Endothelial cell of umbilical vein (primary cell): Measurements from ENCODE around the gene RELL1. TPM values are rescaled to one million over a fixed set of nuclear protein-coding genes. Genes with fewer than 3 reads are reported as not detected.

Experiments used
- BruUV-seq: library from RNA; stranded (reverse); fragments of 400-500 nt; replicated peaks from 2 replicates; lab custom pipeline; 2021; lab: Mats Ljungman, UMichigan
- CTCF ChIA-PET: fragments of 300-600, 350-600 bp; sonication (Branson Sonifier 250); formaldehyde crosslinking; loops from one replicate; lab custom pipeline; 2021; ENCODE audit warnings: antibody characterized with exemption, inconsistent platforms; lab: Charles Lee
- POLR2A ChIA-PET: fragments of 300-600, 350-600 bp; sonication (Branson Sonifier 250); formaldehyde crosslinking; loops from one replicate; lab custom pipeline; 2021; ENCODE audit warnings: antibody characterized with exemption, inconsistent platforms; lab: Charles Lee
- DNase-seq: peaks from one replicate; pipeline ENCODE4 v3.0.0-alpha.2; 2011; ENCODE audit warnings: low read depth, low spot score
- FAIRE-seq: peaks from 2 replicates; lab custom pipeline; 2011; peaks lifted over from hg19 to GRCh38; lab: Jason Lieb, UNC
- H2AFZ ChIP-seq: 2 replicates; pipeline ENCODE4 v1.6.0; 2012; ENCODE audit warnings: low read depth, low read length, control low read depth, inconsistent platforms
- H3K27ac ChIP-seq: 2 replicates; pipeline ENCODE4 v1.5.1; 2011; ENCODE audit warnings: low read depth, mild to moderate bottlenecking, control low read depth, low read length, moderate library complexity; ENCODE audit not compliant: insufficient read depth
- H3K27me3 ChIP-seq, 2 experiments: 2 replicates each; pipeline versions ENCODE4 v1.6.0 to v1.6.1; 2011; ENCODE audit warnings: low read length in 2 of 2, mixed read lengths in 1 of 2; ENCODE audit not compliant: control insufficient read depth in 2 of 2, insufficient read depth in 2 of 2
- H3K36me3 ChIP-seq, 2 experiments: 2 replicates in 1 of 2; 3 replicates in 1 of 2; pipeline ENCODE4 v1.5.1; 2011; ENCODE audit warnings: low read length in 2 of 2, mild to moderate bottlenecking in 1 of 2, moderate library complexity in 1 of 2; ENCODE audit not compliant: control insufficient read depth in 2 of 2, insufficient read depth in 2 of 2; ENCODE audit errors: extremely low read depth in 1 of 2
- H3K4me1 ChIP-seq: 3 replicates; pipeline ENCODE4 v1.5.1; 2011; ENCODE audit warnings: mild to moderate bottlenecking, low read length; ENCODE audit not compliant: control insufficient read depth, insufficient read depth; ENCODE audit errors: extremely low read depth
- H3K4me2 ChIP-seq: 2 replicates; pipeline ENCODE4 v1.6.1; 2011; ENCODE audit warnings: low read length, control low read depth, mixed read lengths; ENCODE audit not compliant: insufficient read depth
- H3K4me3 ChIP-seq, 3 experiments: fragments of 200-600 bp in 1 of 3; sonication (generic), shearing (Covaris generic) in 1 of 3; replicated peaks in 1 of 3; 2 replicates each; pipeline ENCODE4 v1.5.1; 2011 to 2016; ENCODE audit warnings: control low read depth in 3 of 3, low read length in 3 of 3, mild to moderate bottlenecking in 2 of 3, inconsistent platforms in 1 of 3, low read depth in 1 of 3, moderate library complexity in 1 of 3; ENCODE audit not compliant: insufficient read depth in 1 of 3
- H3K79me2 ChIP-seq: 2 replicates; pipeline ENCODE4 v1.6.0; 2012; ENCODE audit warnings: low read length, inconsistent platforms; ENCODE audit not compliant: control insufficient read depth, insufficient read depth
- H3K9ac ChIP-seq: replicated peaks from 2 replicates; pipeline ENCODE3; 2011; ENCODE audit warnings: low read length, control low read depth; ENCODE audit not compliant: insufficient read depth; ENCODE audit errors: extremely low read depth
- H3K9me1 ChIP-seq: replicated peaks from 3 replicates; pipeline ENCODE4 v1.6.0; 2011; ENCODE audit warnings: mild to moderate bottlenecking, low read length; ENCODE audit not compliant: control insufficient read depth, insufficient read depth; ENCODE audit errors: extremely low read depth
- H3K9me3 ChIP-seq: replicated peaks from 2 replicates; pipeline ENCODE4 v1.5.1; 2012; ENCODE audit warnings: low read length, inconsistent platforms; ENCODE audit not compliant: control insufficient read depth, insufficient read depth
- H4K20me1 ChIP-seq: replicated peaks from 2 replicates; pipeline ENCODE3; 2011; ENCODE audit warnings: mild to moderate bottlenecking, low read length; ENCODE audit not compliant: control insufficient read depth, insufficient read depth; ENCODE audit errors: extremely low read depth
- CTCF ChIP-seq, 2 donors: IDR thresholded peaks; 1 replicate in 1 of 2; 2 replicates in 1 of 2; pipeline ENCODE4 v1.5.1; 2011; ENCODE audit warnings: low read length in 2 of 2, mild to moderate bottlenecking in 2 of 2, moderate library complexity in 2 of 2, control low read depth in 1 of 2, inconsistent platforms in 1 of 2, low read depth in 1 of 2; ENCODE audit not compliant: insufficient read depth in 1 of 2; ENCODE audit errors: extremely low read depth in 1 of 2
- EZH2 ChIP-seq: IDR thresholded peaks from 2 replicates; pipeline ENCODE4 v1.6.1; 2012; ENCODE audit warnings: borderline replicate concordance, low read depth, mild to moderate bottlenecking, moderate library complexity, low read length, inconsistent platforms; ENCODE audit not compliant: severe bottlenecking
- FOS ChIP-seq: IDR thresholded peaks from 2 replicates; pipeline ENCODE4 v1.6.1; 2011; ENCODE audit warnings: mild to moderate bottlenecking, low read length, moderate library complexity, borderline replicate concordance; ENCODE audit not compliant: insufficient read depth
- GATA2 ChIP-seq: IDR thresholded peaks from 2 replicates; pipeline ENCODE4 v1.7.0; 2011; ENCODE audit warnings: low read depth, mild to moderate bottlenecking, moderate library complexity, mixed read lengths, low read length; ENCODE audit not compliant: insufficient read length, insufficient read depth
- JUN ChIP-seq: IDR thresholded peaks from 2 replicates; pipeline ENCODE4 v1.6.1; 2011; ENCODE audit warnings: borderline replicate concordance, low read depth; ENCODE audit not compliant: insufficient read length, insufficient read depth
- MAX ChIP-seq: IDR thresholded peaks from 2 replicates; pipeline ENCODE4 v1.6.1; 2011; ENCODE audit not compliant: insufficient read depth, insufficient read length
- MYC ChIP-seq: IDR thresholded peaks from one replicate; pipeline ENCODE4 v1.6.1; 2011; ENCODE audit warnings: mild to moderate bottlenecking, low read depth, low read length
- POLR2A ChIP-seq: IDR thresholded peaks from 2 replicates; pipeline ENCODE4 v1.6.1; 2012; ENCODE audit warnings: low read depth, mild to moderate bottlenecking, control low read depth, low read length
- POLR2AphosphoS5 ChIP-seq: IDR thresholded peaks from 2 replicates; pipeline ENCODE4 v1.6.1; 2012; ENCODE audit warnings: low read depth, mild to moderate bottlenecking, control low read depth, low read length, moderate library complexity; ENCODE audit not compliant: insufficient read depth
- dilution Hi-C: fragments of 300-500 bp; cut with MboI; formaldehyde crosslinking; loops from one replicate; pipeline ENCODE4 v1.15.0; 2019; ENCODE audit warnings: low sequenced_read_pairs; ENCODE audit not compliant: extremely low pct_ligation_motif_present
- intact Hi-C: fragments of 100-400 bp; cut with micrococcal nuclease; formaldehyde crosslinking; loops from one replicate; pipeline ENCODE4 v1.10.0; 2022
- polyA plus RNA-seq, 4 experiments: library from polyadenylated mRNA; depleted of rRNA in 3 of 4; stranded (reverse) in 3 of 4; unstranded in 1 of 4; fragments of >200 nt; gene quantifications; 2 replicates each; pipeline versions ENCODE4 v1.2.1 to v1.2.3, GENCODE V29; 2011 to 2012; ENCODE audit warnings: missing spikeins in 1 of 4
- total RNA-seq: library from RNA; stranded (reverse); gene quantifications from 2 replicates; pipeline ENCODE4 v1.2.3, GENCODE V29; 2021

RELL1 gene
- total and polyA plus RNA-seq, 2 donors (not counting 3 experiments of a cell fraction or from before 2014, with no cell fraction given): 20.8 to 91.7 TPM

- CTCF ChIA-PET: no interaction called here
Measured at GRCh38 chr4:37710491-37710890, 24.3 kb upstream of the RELL1 start.

More at GRCh38 chr4:37710491-37710890, 24.3 kb upstream of the RELL1 start:
- FAIRE-seq: no peak
- TF ChIP-seq POLR2AphosphoS5 (no peak), MYC (no peak), CTCF (IDR thresholded peaks at IDR 0.05; ENCODE audit: extremely low read depth in 1 of 2, insufficient read depth in 1 of 2, low read depth in 1 of 2, low read length in 2 of 2) (no peak), FOS (no peak), GATA2 (no peak), POLR2A (no peak), JUN (no peak), EZH2 (no peak), MAX (no peak)
- intact Hi-C loops: no loop called here
- BruUV-seq: no TSS peak
- no peak overlapping the region for H3K4me2 ChIP-seq
- peaks cover 9 to 12% of the 10 kb centered on the region in 2 experiments for H3K27me3 ChIP-seq
- H3K36me3 ChIP-seq: no peaks in the 10 kb centered on the region
- dilution Hi-C loops: no loop called here
- H3K9me1 ChIP-seq: no peaks in the 10 kb centered on the region
- H3K79me2 ChIP-seq: no peaks in the 10 kb centered on the region
- H3K9ac ChIP-seq: no peak overlapping the region
- no peak overlapping the region for H2AFZ ChIP-seq
- no peak overlapping the region for H3K27ac ChIP-seq
- no peak overlapping the region for H3K4me3 ChIP-seq
- H3K4me1 ChIP-seq: peaks cover 2% of the 10 kb centered on the region
- DNase-seq: no peak
- POLR2A ChIA-PET: no interaction called here
- no peaks in the 10 kb centered on the region for H3K9me3 ChIP-seq
- no peaks in the 10 kb centered on the region for H4K20me1 ChIP-seq
